Measurements from ENCODE around the gene PCYT1A. TPM values are rescaled to one million over a fixed set of nuclear protein-coding genes. Genes with fewer than 3 reads are reported as not detected.

PCYT1A gene
- total RNA-seq, 2 donors from 2014 or later, result 64.7 to 102 TPM

- no peak for ATAC-seq (ENCODE audit: insufficient number of reproducible peaks, low FRiP score, low read depth)
- H3K4me3 ChIP-seq, result no peak overlapping the region
- no peak for TF ChIP-seq CTCF (IDR thresholded peaks at IDR 0.05)
Observed at GRCh38 chr3:196332168-196332567, 44.6 kb upstream of the PCYT1A start.

GRCh38 chr3:196327405-196327804 is 39.9 kb upstream of the PCYT1A start:
- Histone ChIP-seq H3K9me3 (no peaks in the 10 kb centered on the region), H3K27ac (no peak overlapping the region), H3K36me3 (no peaks in the 10 kb centered on the region), H3K4me1 (ENCODE audit: control insufficient read depth in 1 of 2, low read depth in 2 of 2) (no peaks in the 10 kb centered on the region), H3K4me3 (no peak overlapping the region), H3K27me3 (replicated peaks; ENCODE audit: insufficient read depth) (no peaks in the 10 kb centered on the region)
- no peak for ATAC-seq (ENCODE audit: insufficient number of reproducible peaks, low FRiP score, low read depth)
- DNase-seq (ENCODE audit: low spot score), result no peak
- TF ChIP-seq CTCF (IDR thresholded peaks at IDR 0.05), result no peak

More at GRCh38 chr3:196332168-196332567, 44.6 kb upstream of the PCYT1A start:
- H3K9me3 ChIP-seq, result no peaks in the 10 kb centered on the region
- no peak overlapping the region for H3K27ac ChIP-seq
- no peak for DNase-seq (ENCODE audit: low spot score)
- no peaks in the 10 kb centered on the region for H3K4me1 ChIP-seq (ENCODE audit: control insufficient read depth in 1 of 2, low read depth in 2 of 2)
- H3K36me3 ChIP-seq, result no peaks in the 10 kb centered on the region
- no peaks in the 10 kb centered on the region for H3K27me3 ChIP-seq (replicated peaks; ENCODE audit: insufficient read depth)

GRCh38 chr3:196326936-196327335 is 39.4 kb upstream of the PCYT1A start:
- H3K27ac ChIP-seq, result no peak overlapping the region
- no peaks in the 10 kb centered on the region for H3K36me3 ChIP-seq
- no peak for DNase-seq (ENCODE audit: low spot score)
- no peaks in the 10 kb centered on the region for H3K4me1 ChIP-seq (ENCODE audit: control insufficient read depth in 1 of 2, low read depth in 2 of 2)
- H3K9me3 ChIP-seq, result no peaks in the 10 kb centered on the region
- TF ChIP-seq CTCF (IDR thresholded peaks at IDR 0.05), result no peak
- H3K27me3 ChIP-seq (replicated peaks; ENCODE audit: insufficient read depth), result no peaks in the 10 kb centered on the region
- H3K4me3 ChIP-seq, result no peak overlapping the region
- no peak for ATAC-seq (ENCODE audit: insufficient number of reproducible peaks, low FRiP score, low read depth)

GRCh38 chr3:196323691-196324090 is 36.2 kb upstream of the PCYT1A start:
- Histone ChIP-seq H3K27ac (no peak overlapping the region), H3K9me3 (no peaks in the 10 kb centered on the region), H3K36me3 (no peaks in the 10 kb centered on the region), H3K27me3 (replicated peaks; ENCODE audit: insufficient read depth) (no peaks in the 10 kb centered on the region), H3K4me1 (ENCODE audit: control insufficient read depth in 1 of 2, low read depth in 2 of 2) (no peaks in the 10 kb centered on the region), H3K4me3 (no peak overlapping the region)
- ATAC-seq (ENCODE audit: insufficient number of reproducible peaks, low FRiP score, low read depth), result no peak
- no peak for TF ChIP-seq CTCF (IDR thresholded peaks at IDR 0.05)
- DNase-seq (ENCODE audit: low spot score), result no peak

- H3K36me3 ChIP-seq, result no peaks in the 10 kb centered on the region
- no peak overlapping the region for H3K4me3 ChIP-seq
- no peaks in the 10 kb centered on the region for H3K4me1 ChIP-seq (ENCODE audit: control insufficient read depth in 1 of 2, low read depth in 2 of 2)
- ATAC-seq (ENCODE audit: insufficient number of reproducible peaks, low FRiP score, low read depth) (no peak), DNase-seq (ENCODE audit: low spot score) (no peak)
- no peak overlapping the region for H3K27ac ChIP-seq
- no peak for TF ChIP-seq CTCF (IDR thresholded peaks at IDR 0.05)
- no peaks in the 10 kb centered on the region for H3K27me3 ChIP-seq (replicated peaks; ENCODE audit: insufficient read depth)
- no peaks in the 10 kb centered on the region for H3K9me3 ChIP-seq
Observed at GRCh38 chr3:196323016-196323415, 35.5 kb upstream of the PCYT1A start.
